ENCODE results near the gene ZBTB17.
A peak's percentile ranks its signal among the peaks of the same experiment; 100 is the strongest.
"Not testable (repeated sequence)": the region's sequence is repeated elsewhere in the genome, so short reads cannot be mapped to it uniquely, and the experiment has no call there.

ZBTB17 gene

GRCh38 chr1:15975805-15976680 is at the start of gene ZBTB17:
TSS of gene ZBTB17 (minus strand) at chr1:15976101. CDS start at chr1:15948495, 27,606 bp downstream.
- peak; percentile 89 to 93 for DNase-seq (ENCODE audit: low read depth in 2 of 2)

DNA sequence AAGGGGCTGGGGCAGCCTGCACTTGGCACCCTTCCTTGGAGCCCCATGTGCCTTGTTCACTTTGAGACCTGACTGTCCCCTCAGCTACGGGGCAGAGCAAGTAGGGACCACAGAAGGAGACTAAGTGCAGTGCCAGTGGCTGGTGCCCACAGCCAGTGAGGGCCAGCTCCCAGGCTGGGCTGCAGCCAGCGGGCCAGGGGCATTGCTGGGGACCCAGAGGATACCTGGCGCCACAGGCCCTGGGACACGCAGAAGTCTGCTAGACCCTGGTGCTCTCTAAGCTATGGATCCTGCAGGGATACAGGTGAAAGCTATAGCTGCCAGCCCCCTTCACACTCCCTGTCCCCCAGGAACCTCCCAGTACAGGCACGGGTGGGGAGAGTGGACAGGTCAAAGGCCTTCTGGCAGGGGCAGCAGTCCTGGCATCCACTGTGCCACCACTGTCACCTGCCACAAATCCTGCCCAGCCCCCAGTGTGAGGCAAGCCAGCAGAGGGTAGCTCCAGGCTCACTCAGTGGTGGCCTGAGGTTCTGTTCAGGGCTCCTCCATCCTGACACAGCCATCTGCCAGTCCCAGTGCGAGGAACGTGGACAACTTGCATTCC is 47.3 kb upstream of the ZBTB17 start:
- DNase-seq (ENCODE audit: low read depth in 2 of 2) = no peak

DNA sequence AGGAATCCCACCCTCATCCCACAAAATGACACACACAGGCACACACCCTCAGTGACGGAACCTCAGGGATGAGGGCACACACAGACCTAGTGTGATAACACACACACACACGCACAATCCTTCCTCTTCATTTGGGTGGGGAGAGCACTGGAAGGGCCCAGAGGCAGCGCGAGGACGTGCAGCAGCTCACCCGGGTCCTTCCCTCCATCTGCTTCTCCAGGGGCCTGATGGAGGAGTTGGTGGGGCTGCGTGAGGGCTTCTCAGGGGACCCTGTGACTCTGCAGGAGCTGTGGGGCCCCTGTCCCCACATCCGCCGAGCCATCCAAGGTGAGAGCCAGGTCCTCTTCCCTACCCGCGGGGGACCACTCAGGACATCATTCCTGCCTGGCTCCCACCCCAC is 46.5 kb upstream of the ZBTB17 start:
- no peak for DNase-seq (ENCODE audit: low read depth in 2 of 2)

GRCh38 chr1:16021681-16022080 is 45.8 kb upstream of the ZBTB17 start, which contains the start of gene CLCNKA:
TSS of gene CLCNKA (plus strand) at chr1:16022036. CDS start at chr1:16022620, 584 bp downstream.
- no peak for DNase-seq (ENCODE audit: low read depth in 2 of 2)

DNA sequence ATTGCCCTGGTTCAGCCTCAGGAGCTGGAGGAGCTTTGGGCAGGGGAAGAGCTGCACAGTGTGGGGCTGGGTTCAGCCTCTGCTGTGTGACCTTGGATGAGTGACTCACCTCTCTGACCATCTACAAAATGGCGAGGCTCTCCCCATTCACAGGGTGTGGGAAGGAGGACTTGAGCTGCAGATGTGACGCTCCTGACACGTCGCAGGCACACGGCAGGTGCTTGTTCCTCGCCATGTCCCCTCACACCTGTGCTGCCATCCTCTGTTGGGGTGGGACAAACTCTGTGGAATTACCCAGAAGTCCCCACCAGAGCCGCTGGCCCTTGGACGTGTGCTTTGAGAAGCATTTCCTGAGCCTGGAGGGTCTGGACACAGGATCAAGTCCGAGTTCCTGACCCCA is 45.0 kb upstream of the ZBTB17 start:
- not testable (repeated sequence) for DNase-seq (ENCODE audit: low read depth in 2 of 2)

GRCh38 chr1:16020325-16020724 is 44.4 kb upstream of the ZBTB17 start:
- no peak for DNase-seq (ENCODE audit: low read depth in 2 of 2)

DNA sequence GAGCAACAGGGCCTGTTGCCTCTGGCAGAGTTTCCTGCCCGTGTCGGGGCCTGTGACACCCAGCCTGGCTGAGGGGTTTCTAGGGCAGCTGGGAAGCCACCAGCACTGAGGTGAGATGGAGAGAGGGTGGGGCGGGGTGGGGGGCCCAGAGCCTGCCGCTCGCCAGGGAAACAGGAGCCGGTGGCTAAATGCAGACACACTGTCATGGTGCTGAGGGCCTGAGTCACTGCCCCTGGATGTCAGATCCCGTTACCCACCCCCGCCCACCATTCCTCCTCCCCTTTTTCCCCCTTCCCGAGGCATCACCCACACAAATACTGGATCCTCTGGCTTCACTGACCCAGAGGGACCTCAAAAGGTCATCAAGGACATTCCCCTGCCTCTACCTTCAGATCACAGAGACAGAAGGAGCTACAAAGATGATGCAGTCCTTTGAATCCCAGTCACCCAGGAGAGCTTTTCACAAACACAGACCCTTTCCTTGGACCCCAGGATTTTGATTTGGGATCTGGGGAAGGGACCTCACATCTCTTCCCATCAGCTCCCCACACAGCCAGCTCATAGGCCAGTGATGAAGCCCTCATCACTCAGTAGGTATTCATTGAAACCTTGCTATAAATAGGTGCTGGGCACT is 43.9 kb upstream of the ZBTB17 start:
- DNase-seq (ENCODE audit: low read depth in 2 of 2) = no peak

DNA sequence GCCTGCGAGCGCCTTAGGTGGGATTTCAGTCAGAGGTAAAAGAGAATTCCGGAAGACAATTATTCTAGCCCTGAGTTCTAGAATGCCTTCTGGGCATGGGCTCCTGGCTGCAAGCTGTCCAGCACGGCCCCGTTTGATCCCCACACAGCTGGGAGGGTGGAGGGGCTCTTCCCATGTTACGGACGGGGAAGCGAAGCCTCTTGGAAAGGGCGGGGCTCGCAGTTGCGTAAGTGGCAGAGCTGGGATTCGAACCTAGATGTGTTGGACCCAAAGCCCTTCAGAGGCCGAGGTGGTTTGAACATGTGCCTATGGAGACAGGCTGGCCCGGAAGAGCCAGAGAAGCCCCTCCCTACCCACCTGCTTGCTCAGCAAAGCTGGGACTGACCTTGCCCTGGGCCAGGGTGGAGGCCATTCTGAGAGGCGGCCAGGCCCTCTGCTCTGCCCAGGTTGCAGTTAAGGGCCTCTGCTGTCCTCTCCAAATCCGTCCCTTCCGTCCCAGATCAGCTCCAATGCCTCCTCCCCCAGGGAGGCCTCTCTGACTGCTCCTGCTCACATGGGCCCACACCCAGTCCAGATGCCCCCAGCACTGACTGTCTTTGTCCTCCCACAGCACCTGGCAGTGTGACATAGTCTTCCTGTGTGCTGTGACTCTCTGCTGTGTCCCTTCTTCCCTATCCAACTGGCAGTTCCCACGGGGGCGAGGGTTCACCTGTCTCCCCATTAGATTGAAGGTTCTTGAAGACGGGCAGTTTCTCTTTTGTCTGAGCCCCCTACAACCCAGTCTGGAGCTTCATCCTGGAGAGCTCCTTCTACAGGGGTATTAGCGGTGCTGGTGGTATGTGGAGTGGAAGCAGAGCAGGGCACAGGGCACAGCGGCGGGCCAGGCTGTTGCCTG is 43.1 kb upstream of the ZBTB17 start:
- no peak for DNase-seq (ENCODE audit: low read depth in 2 of 2)

DNA sequence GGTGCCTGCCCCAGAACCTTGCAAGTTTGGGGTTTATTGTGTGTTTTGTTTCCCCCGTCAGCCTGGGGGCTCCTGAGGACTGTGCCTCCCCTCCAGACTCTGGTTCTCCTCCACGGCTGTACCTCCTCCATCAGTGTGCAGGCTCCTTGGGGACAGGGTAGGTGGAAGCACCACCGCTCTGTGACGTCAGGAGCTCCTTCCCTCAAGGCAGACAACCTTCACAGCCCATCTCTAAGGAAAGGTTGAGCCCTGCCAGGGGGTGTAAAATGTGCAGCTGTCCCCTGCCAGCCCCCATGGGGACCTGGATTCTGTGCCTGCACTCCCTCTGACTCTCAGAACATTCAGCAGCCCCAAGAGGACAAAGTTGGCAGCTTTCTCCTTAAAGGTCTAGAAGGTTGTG is 42.4 kb upstream of the ZBTB17 start:
- DNase-seq (ENCODE audit: low read depth in 2 of 2) = no peak

DNA sequence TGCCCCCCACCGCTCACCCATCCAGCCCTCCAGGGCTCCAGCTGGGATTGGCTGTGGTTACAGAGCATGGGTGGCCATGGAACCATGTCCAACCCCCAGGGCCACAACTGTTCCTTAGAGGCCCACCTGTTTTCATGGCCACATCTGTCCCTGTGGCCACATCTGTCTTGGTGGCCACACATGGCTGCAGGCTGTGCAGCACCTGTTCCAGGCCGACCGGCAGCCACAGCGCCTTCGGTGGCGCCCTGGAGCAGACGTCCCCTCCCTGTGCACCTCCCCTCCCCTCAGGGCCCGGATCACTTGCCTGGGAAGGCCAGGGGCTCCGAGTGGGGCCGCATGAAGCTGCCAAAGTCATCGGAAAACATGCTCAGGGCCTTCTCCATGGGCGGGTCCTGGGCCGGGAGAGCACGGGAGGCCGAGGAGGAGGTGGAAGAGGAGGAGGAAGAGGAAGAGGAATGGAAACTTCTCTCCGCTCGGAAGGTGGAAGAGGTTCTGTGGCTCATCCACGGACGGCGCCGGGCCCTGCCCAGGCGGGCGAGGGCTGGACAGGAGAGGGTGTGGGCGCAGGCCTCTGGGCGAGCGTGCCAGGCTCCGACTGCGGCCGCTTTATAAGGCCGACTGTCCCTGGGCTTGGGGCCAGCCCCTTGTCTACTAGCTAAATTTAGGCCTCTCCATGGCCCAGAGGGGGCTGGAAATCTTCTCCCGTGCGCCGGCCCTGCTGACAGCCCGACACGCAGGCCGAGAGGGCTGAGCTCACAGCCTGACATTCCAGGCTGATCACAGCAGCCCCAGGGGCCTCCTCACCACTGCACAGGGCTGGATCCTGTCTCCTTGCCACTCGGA is 41.8 kb upstream of the ZBTB17 start, which contains the start of gene HSPB7:
TSS of gene HSPB7 (minus strand) at position 583 of the 843 bp plus-strand sequence. CDS start at position 503, 80 bp downstream.
- DNase-seq (ENCODE audit: low read depth in 2 of 2) = no peak

DNA sequence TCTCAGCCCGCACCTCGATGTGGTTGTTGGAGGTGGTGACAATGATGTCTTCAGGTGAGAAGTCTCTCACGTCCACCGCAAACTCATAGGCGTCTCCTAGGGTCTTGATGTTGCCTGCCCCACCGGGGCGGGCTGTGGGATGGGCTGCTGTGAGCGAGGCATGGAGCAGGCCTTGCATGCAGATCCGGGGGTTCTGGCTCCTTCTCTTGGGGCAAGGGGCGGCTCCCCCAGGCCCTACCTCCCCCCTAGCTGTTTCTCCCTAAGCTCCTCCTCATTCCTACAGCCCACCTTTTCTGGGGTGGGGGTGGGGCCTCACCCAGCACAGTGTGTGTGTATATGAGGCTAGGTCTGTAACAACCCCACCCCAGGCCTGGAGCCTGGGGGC is 41.2 kb upstream of the ZBTB17 start:
- DNase-seq (ENCODE audit: low read depth in 2 of 2) = no peak

GRCh38 chr1:16015960-16016901 is 40.3 kb upstream of the ZBTB17 start:
- no peak for DNase-seq (ENCODE audit: low read depth in 2 of 2)

- no peak for DNase-seq (ENCODE audit: low read depth in 2 of 2)
Measured at GRCh38 chr1:16015491-16015890, 39.6 kb upstream of the ZBTB17 start.

DNA sequence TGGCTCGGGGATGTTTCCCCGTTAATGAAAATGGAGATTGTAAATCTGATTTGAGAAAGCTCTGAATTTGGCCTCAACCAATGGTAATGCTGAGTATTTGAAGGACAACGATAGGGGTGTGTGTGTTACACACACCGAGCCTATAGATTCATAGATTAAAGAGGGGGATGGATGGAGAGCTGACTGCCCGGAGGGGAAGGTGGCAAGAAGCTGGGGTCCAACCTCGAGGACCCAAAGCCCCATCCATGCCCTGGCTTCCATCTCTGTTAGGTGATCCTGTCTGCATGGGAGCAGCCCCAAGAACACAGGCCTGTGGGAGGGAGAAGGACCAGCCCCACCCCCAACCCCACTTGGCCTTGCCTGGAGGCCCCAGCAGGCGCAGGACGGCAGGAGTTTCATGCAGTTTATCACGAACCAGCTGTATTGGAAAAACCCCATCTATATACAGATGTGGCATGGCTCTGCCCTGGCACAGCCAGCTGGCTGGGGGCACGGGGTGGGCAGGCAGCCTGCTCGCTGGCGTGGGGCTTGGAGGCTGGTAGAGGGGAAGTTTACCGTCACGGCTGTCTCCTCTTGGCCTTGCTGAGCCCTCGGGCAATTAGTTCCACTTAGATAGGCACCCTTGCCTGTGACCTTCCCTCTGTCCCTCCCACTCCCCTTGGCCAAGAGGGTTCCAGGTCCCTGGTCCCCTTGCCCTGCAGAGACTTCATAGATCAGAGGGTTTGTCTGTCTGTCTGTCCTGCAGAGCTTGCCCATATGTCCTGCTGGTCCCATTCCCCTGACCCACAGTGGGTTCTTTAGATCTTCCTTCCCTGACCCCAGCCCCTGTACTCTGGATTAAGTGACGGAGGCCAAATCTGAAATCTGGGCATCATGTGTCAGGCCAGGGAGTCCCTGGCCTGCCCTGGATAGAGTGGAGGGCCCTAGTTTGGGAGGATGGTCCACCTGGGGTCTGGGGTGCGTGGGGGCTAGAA is 38.9 kb upstream of the ZBTB17 start:
- DNase-seq (ENCODE audit: low read depth in 2 of 2) = no peak

GRCh38 chr1:16013908-16014258 is 38.0 kb upstream of the ZBTB17 start:
- no peak for DNase-seq (ENCODE audit: low read depth in 2 of 2)

DNA sequence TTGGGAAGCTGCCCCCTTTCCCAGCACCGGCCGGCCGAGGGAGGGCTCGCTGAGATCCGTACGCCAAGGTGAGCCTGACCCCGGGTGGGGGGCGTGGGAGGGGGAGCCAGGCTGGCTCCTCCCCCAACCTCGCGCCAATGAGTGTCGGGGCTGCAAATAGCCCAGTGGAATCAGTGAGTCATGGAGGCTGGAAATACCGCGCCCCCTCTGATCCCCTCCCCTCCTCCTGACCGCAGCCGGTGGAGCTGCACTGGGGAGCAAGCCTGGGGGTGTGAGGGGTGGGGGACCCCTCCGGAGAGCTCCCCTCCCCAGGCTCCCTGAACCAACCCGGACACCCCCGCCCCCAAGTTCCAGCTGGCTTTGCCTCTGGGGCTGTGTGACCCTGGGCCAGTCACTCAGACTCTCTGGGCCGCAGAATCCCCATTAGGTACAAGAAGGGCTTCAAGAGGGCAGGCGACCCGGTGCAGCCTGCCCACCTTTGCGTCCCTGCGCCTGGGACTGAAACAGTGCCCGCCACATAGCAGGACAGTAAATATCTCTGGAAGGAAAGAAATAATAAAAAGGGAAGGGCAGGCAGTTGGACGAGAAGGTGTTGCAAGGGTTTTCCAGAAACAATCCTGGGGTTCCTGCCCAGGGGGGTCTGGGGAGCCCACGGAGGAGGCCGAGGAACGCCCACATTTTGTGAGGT is 37.5 kb upstream of the ZBTB17 start:
- peak; percentile 20 to 35 for DNase-seq (ENCODE audit: low read depth in 2 of 2)

GRCh38 chr1:16012590-16013219 is 36.8 kb upstream of the ZBTB17 start:
- DNase-seq (ENCODE audit: low read depth in 2 of 2) = no peak
